HG02623 (cell line): ENCODE data around the gene TRABD2A.
"Not testable (repeated sequence)": the region's sequence is repeated elsewhere in the genome, so short reads cannot be mapped to it uniquely, and the experiment has no call there.

ENCODE experiments used
- ATAC-seq: cut with Tn5 transposase; IDR thresholded peaks from one replicate; pipeline ENCODE4 v1.9.1; 2021; ENCODE audit warnings: moderate library complexity; ENCODE audit not compliant: unreplicated experiment

TRABD2A gene, protein sequence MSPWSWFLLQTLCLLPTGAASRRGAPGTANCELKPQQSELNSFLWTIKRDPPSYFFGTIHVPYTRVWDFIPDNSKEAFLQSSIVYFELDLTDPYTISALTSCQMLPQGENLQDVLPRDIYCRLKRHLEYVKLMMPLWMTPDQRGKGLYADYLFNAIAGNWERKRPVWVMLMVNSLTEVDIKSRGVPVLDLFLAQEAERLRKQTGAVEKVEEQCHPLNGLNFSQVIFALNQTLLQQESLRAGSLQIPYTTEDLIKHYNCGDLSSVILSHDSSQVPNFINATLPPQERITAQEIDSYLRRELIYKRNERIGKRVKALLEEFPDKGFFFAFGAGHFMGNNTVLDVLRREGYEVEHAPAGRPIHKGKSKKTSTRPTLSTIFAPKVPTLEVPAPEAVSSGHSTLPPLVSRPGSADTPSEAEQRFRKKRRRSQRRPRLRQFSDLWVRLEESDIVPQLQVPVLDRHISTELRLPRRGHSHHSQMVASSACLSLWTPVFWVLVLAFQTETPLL

GRCh38 chr2:84880645-84881521 is at the start of gene TRABD2A:
Gene TRABD2A, minus strand, starts transcription at chr2:84881084. Its CDS starts 45 bp downstream, at chr2:84881039.
- no peak for ATAC-seq

- no peak for ATAC-seq
Measured at GRCh38 chr2:84927275-84927627, 46.4 kb upstream of the TRABD2A start.

- ATAC-seq, result peak; percentile 80
Measured at GRCh38 chr2:84925724-84926376, 45.0 kb upstream of the TRABD2A start.

DNA sequence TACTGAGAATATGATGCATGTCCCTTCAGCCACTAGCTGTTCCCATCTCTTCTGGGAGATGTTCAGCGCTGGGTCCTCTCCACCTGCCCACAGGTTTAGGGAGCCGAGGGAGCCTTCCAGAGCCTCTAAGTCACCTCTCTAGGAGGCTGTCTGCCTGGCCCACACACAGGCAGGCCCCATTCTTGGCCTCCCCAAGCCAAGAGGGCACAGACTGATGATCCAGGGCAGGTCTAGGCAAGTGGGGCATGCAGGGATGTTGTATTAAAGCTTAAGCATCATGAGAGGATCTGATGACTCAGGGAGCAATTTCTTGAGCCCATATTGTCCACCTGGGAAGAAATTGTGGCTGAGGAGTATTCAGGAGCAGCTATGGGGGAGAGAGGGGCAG is 44.4 kb upstream of the TRABD2A start:
- ATAC-seq, result no peak

DNA sequence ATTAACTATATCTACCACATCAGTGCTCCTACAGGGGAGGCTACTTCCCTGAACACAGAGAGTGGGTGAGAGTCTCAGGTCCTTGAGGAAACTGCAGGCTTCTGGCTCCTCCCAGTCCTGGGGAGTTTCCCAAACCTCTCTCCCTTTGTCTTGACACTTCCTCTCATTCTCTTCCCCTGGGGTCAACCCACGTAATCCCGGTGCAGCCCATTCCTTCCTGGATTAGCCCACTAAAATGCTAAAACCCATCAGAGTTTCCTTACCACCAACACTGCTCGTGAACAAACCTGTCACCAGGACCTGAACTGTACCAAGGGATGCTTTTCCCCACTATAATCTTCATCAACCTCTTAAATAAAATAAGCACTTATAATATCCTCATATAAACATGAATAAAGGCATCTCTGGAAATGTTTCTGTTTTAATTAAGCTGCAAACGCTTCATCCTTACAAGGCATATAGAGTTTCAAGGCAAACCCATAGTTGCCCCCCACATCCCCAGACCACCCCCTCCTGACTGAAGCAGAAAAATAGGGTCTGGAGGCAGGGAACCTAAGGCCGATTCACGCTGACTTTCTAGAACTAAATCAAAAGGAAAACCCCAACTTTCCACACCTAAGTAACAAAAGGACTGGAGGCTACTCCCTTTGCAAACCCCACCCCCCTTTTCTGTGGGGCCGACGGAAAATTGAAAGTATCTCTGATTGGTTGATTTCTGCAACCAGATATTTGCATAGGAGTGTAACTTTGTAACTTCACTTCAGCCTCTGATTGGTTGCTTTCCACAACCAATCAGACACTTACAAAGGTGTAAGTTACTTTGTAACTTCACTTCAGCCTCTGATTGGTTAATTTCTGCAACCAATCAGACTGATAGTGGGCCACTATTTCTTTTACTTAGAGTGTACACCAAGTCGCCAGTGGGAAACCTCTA is 43.6 kb upstream of the TRABD2A start:
- ATAC-seq, result peak; percentile 22

DNA sequence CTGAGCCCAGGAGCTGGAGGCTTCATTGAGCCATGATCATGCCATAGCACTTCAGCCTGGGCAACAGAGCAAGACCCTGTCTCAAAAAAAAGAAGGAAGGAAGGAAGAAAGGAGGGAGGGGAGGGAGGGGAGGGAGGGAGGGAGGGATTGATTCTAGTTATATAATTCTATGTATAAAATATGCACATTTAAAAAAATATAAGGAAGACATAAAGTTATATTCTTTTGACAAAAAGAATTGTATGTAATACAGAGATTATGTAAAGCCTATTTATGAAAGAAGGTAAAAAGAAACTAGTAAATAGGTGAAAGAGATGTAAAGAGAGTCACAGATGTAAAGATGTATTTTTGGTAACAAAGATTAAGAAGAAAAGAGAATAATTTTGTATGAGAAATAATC is 42.1 kb upstream of the TRABD2A start:
- no peak for ATAC-seq

DNA sequence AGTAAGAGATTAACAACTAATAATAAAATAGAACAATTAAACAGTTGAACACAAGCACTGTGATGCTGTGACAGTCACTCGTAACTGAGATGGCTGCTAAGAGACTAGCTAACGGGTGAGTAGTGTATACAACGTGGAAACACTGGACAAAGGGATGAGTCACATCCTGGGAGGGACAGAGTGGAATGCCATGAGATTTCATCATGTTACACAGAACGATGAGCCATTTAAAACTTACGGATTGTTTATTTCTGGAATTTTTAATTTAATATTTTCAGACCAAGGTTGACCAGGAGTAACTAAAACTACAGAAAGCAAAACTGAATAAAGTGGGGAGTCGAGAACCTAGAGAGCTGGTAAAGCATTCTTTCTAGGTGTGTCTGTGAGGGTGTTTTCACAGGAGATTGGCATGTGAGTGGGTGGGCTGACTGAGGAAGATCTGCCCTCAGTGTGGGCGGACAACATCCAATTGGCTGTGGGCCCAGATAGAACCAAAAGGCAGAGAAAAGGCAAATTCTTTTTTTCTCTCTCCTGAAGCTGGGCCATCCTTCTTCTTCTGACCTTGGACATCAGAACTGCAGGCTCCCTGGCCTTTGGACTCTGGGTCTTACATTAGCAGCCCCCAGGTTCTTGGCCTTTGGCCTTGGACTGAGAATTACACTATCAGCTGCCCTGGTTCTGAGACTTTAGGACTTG is 39.1 kb upstream of the TRABD2A start:
- peak; percentile 45 for ATAC-seq

DNA sequence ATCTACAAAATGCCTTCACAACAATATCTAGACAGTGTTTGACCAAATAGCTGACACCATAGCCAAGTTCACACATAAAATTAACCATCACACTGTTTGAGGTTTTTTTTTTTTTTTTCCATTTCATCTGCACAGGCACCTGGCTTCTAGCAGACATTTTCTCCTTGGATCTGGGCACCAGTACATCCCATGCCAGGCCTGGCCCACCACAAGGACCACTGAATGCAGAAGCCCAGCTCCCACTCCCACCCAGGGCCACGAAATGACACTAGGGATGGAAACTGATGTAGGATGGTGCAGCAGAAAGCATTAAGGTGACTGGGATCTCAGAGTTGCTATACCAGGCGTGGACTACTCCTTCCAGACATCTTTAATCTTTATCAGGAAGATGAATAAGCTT is 37.5 kb upstream of the TRABD2A start:
- no peak for ATAC-seq

GRCh38 chr2:84917821-84918220 is 36.9 kb upstream of the TRABD2A start:
- not testable (repeated sequence) for ATAC-seq

DNA sequence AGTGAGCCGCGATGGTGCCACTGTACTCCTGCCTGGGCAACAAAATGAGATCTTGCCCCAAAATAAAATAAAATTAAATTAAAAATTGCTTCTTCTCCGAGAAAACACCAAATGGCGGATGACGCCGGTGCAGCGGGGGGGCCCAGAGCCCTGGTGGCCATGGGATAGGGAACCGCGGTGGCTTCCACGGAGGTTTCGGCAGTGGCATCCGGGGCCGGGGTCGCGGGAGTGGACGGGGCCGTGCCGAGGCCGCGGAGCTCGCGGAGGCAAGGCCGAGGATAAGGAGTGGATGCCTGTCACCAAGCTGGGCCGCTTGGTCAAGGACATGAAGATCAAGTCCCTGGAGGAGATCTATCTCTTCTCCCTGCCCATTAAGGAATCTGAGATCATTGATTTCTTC is 34.8 kb upstream of the TRABD2A start:
- not testable (repeated sequence) for ATAC-seq

DNA sequence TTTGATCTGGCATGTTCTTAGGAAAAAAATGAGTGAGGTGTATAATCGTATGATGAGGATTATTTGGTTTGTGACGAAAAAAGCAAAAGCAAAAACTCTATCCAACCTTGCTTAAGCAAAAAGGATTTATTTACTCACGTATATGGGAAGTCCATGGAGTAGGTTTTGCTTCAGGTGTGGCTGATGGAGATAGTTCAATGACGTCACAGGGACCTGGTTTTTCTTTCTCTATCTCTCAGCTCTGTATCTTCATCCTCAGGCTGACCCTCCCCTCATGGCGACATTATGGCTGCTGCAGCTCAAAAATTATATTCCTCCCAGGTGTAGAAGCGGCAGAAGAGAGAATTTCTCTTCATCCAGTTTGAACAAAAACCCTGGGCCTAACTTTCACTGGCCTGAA is 33.5 kb upstream of the TRABD2A start:
- ATAC-seq, result no peak

- no peak for ATAC-seq
Measured at GRCh38 chr2:84912984-84913383, 32.1 kb upstream of the TRABD2A start.

- no peak for ATAC-seq
Measured at GRCh38 chr2:84911135-84911678, 30.3 kb upstream of the TRABD2A start.

DNA sequence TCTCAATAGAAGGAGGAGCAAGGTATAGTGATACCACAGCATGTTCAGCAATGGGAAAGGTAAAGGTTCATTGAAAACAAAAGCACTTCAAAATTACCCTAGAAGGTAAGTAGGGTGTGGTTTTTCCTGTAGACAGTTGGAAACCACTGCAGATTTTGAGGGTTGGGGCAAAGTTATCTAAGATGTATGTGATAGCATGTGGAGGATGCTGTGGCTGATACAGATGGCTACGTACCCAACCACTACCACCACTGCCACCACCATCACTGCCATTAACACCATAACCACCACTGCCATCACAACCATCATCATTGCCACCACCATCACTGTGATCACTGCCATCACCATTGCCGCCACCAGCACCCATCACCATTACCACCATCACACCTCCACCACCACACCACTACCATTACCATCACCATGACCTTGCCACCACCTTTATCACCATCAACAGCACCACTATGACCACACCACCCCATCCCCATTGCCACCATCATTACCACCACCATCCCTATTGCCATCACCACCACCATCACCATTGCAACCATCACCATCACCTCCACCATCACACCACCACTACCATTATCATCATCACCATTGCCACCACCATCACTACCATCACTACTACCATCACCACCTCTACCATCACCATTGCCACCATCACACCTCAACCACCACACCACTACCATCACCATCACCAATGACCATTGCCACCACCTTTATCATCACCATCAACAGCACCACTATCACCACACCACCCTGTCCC is 28.2 kb upstream of the TRABD2A start:
- no peak for ATAC-seq

DNA sequence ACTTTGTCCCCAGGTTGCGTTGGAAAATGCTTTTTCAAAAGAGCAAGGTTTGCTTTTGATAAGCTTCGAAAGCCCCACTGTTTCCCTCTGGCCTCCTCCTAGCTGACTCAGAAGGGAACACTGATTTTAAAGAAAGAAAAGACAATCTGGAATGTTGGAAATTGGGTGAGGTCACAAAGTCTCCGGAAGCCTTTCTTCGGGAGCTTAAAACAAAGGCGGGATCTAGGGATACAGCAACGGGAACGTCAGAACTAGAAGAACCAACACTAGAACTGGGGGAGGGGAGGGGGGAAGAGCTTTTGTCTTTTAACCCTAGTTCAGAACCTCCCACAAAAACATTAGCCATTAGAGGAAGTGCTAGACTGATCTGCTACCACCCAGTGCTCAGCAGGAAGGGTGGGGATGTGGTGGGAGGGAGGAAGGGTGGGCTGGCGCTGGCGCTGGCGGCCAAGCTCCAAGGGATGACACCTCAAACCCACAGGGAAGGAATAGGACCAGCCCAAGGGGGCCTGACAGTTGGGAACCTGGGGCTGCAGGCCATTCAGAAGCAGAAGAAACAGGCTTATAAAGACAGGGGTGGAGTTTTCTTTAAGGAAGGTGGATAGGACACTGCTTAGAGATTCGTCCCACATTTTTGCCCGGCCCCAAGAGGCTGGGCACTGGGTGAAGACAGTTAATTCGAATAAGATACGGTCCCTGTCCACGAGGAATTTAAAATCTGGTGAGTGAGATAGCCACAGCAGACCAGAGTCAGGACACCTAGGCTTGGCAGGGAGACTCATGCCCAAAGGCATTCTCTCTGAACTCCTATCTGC is 26.2 kb upstream of the TRABD2A start:
- peak; percentile 33 for ATAC-seq

- ATAC-seq, result peak; percentile 29
Measured at GRCh38 chr2:84906108-84906899, 25.4 kb upstream of the TRABD2A start.
